Measurements from ENCODE around the gene TBC1D1.

GRCh38 chr4:38155589-38156294, 264.9 kb downstream of the TBC1D1 start:
- no peak for TF ChIP-seq CTCF (IDR thresholded peaks at IDR 0.05; ENCODE audit: insufficient read depth, low read depth, low read length)
- no peak for TF ChIP-seq EZH2 (IDR thresholded peaks at IDR 0.05; ENCODE audit: insufficient read depth, low read length)

Data from astrocyte (in vitro differentiated cells and primary cell).